CMK (cell line): ENCODE data around the gene MCF2L2.

Experiments used
- DNase-seq: peaks from one replicate; pipeline ENCODE4 v3.0.0-alpha.2; 2010; ENCODE audit warnings: low read depth

MCF2L2 gene

GRCh38 chr3:183291497-183292031, 136.9 kb downstream of the MCF2L2 start:
- DNase-seq = no peak

GRCh38 chr3:183290216-183290615, 138.2 kb downstream of the MCF2L2 start:
- no peak for DNase-seq

GRCh38 chr3:183288117-183288516, 140.3 kb downstream of the MCF2L2 start:
- no peak for DNase-seq

- DNase-seq = no peak
Observed at GRCh38 chr3:183287301-183287971, 141.0 kb downstream of the MCF2L2 start.

- no peak for DNase-seq
Observed at GRCh38 chr3:183285828-183286457, 142.5 kb downstream of the MCF2L2 start.

- DNase-seq = no peak
Observed at GRCh38 chr3:183285318-183285717, 143.1 kb downstream of the MCF2L2 start.

- no peak for DNase-seq
Observed at GRCh38 chr3:183284570-183284969, 143.8 kb downstream of the MCF2L2 start.

- no peak for DNase-seq
Observed at GRCh38 chr3:183283886-183284285, 144.5 kb downstream of the MCF2L2 start.

GRCh38 chr3:183281126-183281797, 147.2 kb downstream of the MCF2L2 start:
- no peak for DNase-seq

- DNase-seq = no peak
Observed at GRCh38 chr3:183279371-183279770, 149.0 kb downstream of the MCF2L2 start.

GRCh38 chr3:183278479-183279088, 149.8 kb downstream of the MCF2L2 start:
- DNase-seq = no peak

- no peak for DNase-seq
Observed at GRCh38 chr3:183277260-183277659, 151.2 kb downstream of the MCF2L2 start.

GRCh38 chr3:183275937-183276336, 152.5 kb downstream of the MCF2L2 start:
- DNase-seq = no peak

GRCh38 chr3:183275418-183275817, 153.0 kb downstream of the MCF2L2 start:
- DNase-seq = no peak

- DNase-seq = no peak
Observed at GRCh38 chr3:183274609-183275008, 153.8 kb downstream of the MCF2L2 start.

GRCh38 chr3:183272791-183273190, 155.6 kb downstream of the MCF2L2 start:
- DNase-seq = no peak

- no peak for DNase-seq
Observed at GRCh38 chr3:183272142-183272541, 156.3 kb downstream of the MCF2L2 start.

GRCh38 chr3:183270344-183270743, 158.1 kb downstream of the MCF2L2 start:
- DNase-seq = no peak

GRCh38 chr3:183269345-183269744, 159.1 kb downstream of the MCF2L2 start:
- no peak for DNase-seq

GRCh38 chr3:183268366-183268765, 160.1 kb downstream of the MCF2L2 start:
- DNase-seq = no peak

- no peak for DNase-seq
Observed at GRCh38 chr3:183267140-183267539, 161.3 kb downstream of the MCF2L2 start.

GRCh38 chr3:183266454-183266853, 162.0 kb downstream of the MCF2L2 start:
- no peak for DNase-seq
